Esophagus squamous epithelium (tissue), 5 donors: Measurements from ENCODE around the gene CDK5R2. TPM values are rescaled to one million over a fixed set of nuclear protein-coding genes. Genes with fewer than 3 reads are reported as not detected.

Experiments used
- DNase-seq: peaks from one replicate; lab custom pipeline; 2025; lab: John Stamatoyannopoulos, UW
- H3K27ac ChIP-seq, 4 donors: fragments of 200-600 bp; sonication (generic); one replicate each; pipeline ENCODE4 v1.5.1; 2016 to 2019; ENCODE audit warnings: mild to moderate bottlenecking in 1 of 4
- H3K27me3 ChIP-seq, 4 donors: fragments of 200-600 bp; sonication (generic); 1 replicate in 3 of 4; 2 replicates in 1 of 4; pipeline versions ENCODE4 v1.5.1 to v1.6.0; 2017 to 2021; ENCODE audit warnings: antibody characterized with exemption in 1 of 4
- H3K36me3 ChIP-seq, 3 donors: fragments of 200-600 bp; sonication (generic); one replicate each; pipeline ENCODE4 v1.5.1; 2016 to 2019
- H3K4me1 ChIP-seq, 3 donors: fragments of 200-600 bp; sonication (generic); one replicate each; pipeline ENCODE4 v1.5.1; 2017 to 2019
- H3K4me3 ChIP-seq, 4 donors: fragments of 200-600 bp; sonication (generic); 1 replicate in 3 of 4; 2 replicates in 1 of 4; pipeline ENCODE4 v1.5.1; 2016 to 2019; ENCODE audit warnings: mild to moderate bottlenecking in 2 of 4, moderate library complexity in 1 of 4
- H3K9me3 ChIP-seq, 3 donors: fragments of 200-600 bp; sonication (generic); one replicate each; pipeline ENCODE4 v1.5.1; 2016 to 2019
- POLR2A ChIP-seq, 4 donors: fragments of 450-650 bp; IDR thresholded peaks; one replicate each; pipeline ENCODE4 v1.6.1; 2017; ENCODE audit warnings: antibody characterized with exemption in 4 of 4, mild to moderate bottlenecking in 4 of 4, moderate library complexity in 3 of 4
- WGBS, 2 donors: methylation state at CpG; one replicate each; pipeline ENCODE4 v1.1.5; 2018; 5-methylcytosine and 5-hydroxymethylcytosine counted together
- intact Hi-C: fragments of 100-400 bp; cut with DNase I; formaldehyde crosslinking; loops from one replicate; pipeline ENCODE4 v1.15.0; 2022
- total RNA-seq, 4 donors: library from RNA; depleted of rRNA; stranded (reverse); fragments of >200 nt; gene quantifications; one replicate each; pipeline ENCODE4 v1.1.0, GENCODE V29; 2016
- TF ChIP-seq, protein P1 (sequence below), 6 experiments: fragments of 450-650 bp in 4 of 6; fragments of 200-600 bp in 2 of 6; sonication (generic) in 2 of 6; IDR thresholded peaks; one replicate each; pipeline ENCODE4 v1.5.1; 2016 to 2019; ENCODE audit warnings: antibody characterized with exemption in 6 of 6, mild to moderate bottlenecking in 4 of 6, moderate library complexity in 4 of 6
- donor health status: DM: yes; HTN: yes; CAD: no.

The CDK5R2 gene
- total RNA-seq, 4 donors from 2014 or later = not detected

DNA sequence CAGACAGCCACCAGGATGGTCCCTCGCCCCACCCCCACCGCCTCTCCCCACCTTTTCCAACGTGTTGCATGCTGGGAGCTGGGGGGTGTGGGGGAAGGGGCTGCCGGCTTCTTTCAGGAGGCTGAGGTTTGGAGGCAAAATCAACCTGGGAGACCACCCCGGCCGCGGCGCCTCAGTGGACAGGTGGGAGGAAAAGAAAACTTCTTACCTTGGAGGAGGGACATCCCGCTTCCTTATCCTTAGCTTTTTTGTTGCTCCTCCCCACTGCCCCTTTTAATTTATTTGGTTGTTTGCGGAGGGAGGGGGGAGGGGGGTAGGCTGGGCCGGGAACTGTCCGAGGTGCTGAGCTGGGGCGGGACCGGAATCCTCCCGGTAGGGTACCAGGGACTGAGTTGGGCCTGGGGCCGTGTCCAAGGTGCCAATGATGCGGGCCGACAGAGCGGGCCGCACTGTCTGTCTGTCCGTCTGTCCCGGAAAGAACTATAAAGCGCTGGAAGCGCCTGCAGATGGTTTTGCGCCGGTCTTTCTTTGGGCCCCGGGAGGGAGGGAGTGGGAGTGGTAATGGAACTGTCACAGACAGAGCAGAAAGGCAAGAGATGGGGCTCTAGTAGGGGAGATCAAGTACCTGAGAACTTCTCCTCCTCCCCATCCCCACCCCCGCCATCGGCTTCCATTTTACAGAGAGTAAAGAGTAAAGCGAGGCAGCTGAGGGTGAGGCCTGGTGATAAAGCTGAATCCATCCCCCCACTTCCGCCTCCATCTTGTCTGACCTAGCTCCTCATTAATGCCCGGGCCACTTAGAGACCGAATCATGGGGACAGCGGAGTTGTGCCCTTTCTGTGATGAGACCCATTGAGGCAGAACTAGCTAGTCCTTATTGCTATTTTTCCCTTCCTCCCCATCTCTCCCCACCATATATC, 2.4 kb downstream of the CDK5R2 start:
- Histone ChIP-seq H3K4me1 (peaks cover 3 to 36% (median 18%) of the 10 kb centered on the region in 3 donors), H3K36me3 (no peaks in the 10 kb centered on the region), H3K4me3 (no peak overlapping the region), H3K27me3 (peaks cover 33 to 98% (median 41%) of the 10 kb centered on the region in 4 donors), H3K9me3 (no peaks in the 10 kb centered on the region), H3K27ac (no peak overlapping the region)
- WGBS, 2 donors = 11 to 20% methylated on average over 25 to 28 of the region's 34 CpGs
- DNase-seq = no peak
- intact Hi-C loops = no loop called here
- TF ChIP-seq, protein P1, sequence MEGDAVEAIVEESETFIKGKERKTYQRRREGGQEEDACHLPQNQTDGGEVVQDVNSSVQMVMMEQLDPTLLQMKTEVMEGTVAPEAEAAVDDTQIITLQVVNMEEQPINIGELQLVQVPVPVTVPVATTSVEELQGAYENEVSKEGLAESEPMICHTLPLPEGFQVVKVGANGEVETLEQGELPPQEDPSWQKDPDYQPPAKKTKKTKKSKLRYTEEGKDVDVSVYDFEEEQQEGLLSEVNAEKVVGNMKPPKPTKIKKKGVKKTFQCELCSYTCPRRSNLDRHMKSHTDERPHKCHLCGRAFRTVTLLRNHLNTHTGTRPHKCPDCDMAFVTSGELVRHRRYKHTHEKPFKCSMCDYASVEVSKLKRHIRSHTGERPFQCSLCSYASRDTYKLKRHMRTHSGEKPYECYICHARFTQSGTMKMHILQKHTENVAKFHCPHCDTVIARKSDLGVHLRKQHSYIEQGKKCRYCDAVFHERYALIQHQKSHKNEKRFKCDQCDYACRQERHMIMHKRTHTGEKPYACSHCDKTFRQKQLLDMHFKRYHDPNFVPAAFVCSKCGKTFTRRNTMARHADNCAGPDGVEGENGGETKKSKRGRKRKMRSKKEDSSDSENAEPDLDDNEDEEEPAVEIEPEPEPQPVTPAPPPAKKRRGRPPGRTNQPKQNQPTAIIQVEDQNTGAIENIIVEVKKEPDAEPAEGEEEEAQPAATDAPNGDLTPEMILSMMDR (IDR thresholded peaks at IDR 0.05) = no peak
- TF ChIP-seq POLR2A (IDR thresholded peaks at IDR 0.05) = no peak

GRCh38 chr2:218962859-218963492, 3.5 kb downstream of the CDK5R2 start:
- no peak for DNase-seq
- intact Hi-C loops = no loop called here
- peaks cover 3 to 36% (median 18%) of the 10 kb centered on the region in 3 donors for H3K4me1 ChIP-seq
- H3K36me3 ChIP-seq = no peaks in the 10 kb centered on the region
- H3K27ac ChIP-seq = no peak overlapping the region
- no peak for TF ChIP-seq POLR2A (IDR thresholded peaks at IDR 0.05)
- TF ChIP-seq, protein P1 (IDR thresholded peaks at IDR 0.05) = no peak
- 5 to 8% methylated on average over 4 to 9 of the region's 42 CpGs for WGBS, 2 donors
- peaks cover 33 to 96% (median 41%) of the 10 kb centered on the region in 4 donors for H3K27me3 ChIP-seq
- no peaks in the 10 kb centered on the region for H3K9me3 ChIP-seq
- H3K4me3 ChIP-seq = no peak overlapping the region

GRCh38 chr2:218963601-218964000, 4.1 kb downstream of the CDK5R2 start:
- Histone ChIP-seq H3K9me3 (no peaks in the 10 kb centered on the region), H3K27me3 (peaks cover 33 to 96% (median 41%) of the 10 kb centered on the region in 4 donors), H3K27ac (no peak overlapping the region), H3K4me1 (peaks cover 3 to 36% (median 18%) of the 10 kb centered on the region in 3 donors), H3K4me3 (no peak overlapping the region), H3K36me3 (no peaks in the 10 kb centered on the region)
- WGBS, 2 donors = 9 to 19% methylated on average over 4 to 5 of the region's 5 CpGs
- no peak for DNase-seq
- intact Hi-C loops = no loop called here
- no peak for TF ChIP-seq POLR2A (IDR thresholded peaks at IDR 0.05)
- TF ChIP-seq, protein P1 (IDR thresholded peaks at IDR 0.05) = no peak

GRCh38 chr2:218964041-218964771, 4.7 kb downstream of the CDK5R2 start:
- Histone ChIP-seq H3K4me1 (peaks cover 3 to 32% (median 18%) of the 10 kb centered on the region in 3 donors), H3K27ac (no peak overlapping the region), H3K36me3 (no peaks in the 10 kb centered on the region), H3K27me3 (peaks cover 28 to 95% (median 38%) of the 10 kb centered on the region in 4 donors), H3K4me3 (no peak overlapping the region), H3K9me3 (no peaks in the 10 kb centered on the region)
- intact Hi-C loops = no loop called here
- TF ChIP-seq, protein P1 (IDR thresholded peaks at IDR 0.05) = no peak
- TF ChIP-seq POLR2A (IDR thresholded peaks at IDR 0.05) = no peak
- no peak for DNase-seq
- 31 to 32% methylated on average over 5 of the region's 5 CpGs for WGBS, 2 donors
